T-helper 2 cell treated with Interferon-gamma antibody and Interleukin-4, amounts not matched to agents 5 μg/mL and 100 μg/mL, for 36 hours (primary cell): ENCODE results near the gene CDX1.

Experiments
- DNase-seq: peaks from one replicate; pipeline ENCODE4 v3.0.0; 2021; ENCODE audit warnings: low spot score
- H3K27ac Mint-ChIP-seq: one replicate; pipeline ENCODE4 v1.8.0; 2021; ENCODE audit warnings: mild to moderate bottlenecking, mixed read lengths
- H3K27me3 Mint-ChIP-seq: one replicate; pipeline ENCODE4 v1.8.0; 2021; ENCODE audit warnings: low read depth, mixed read lengths
- H3K36me3 Mint-ChIP-seq: one replicate; pipeline ENCODE4 v1.8.0; 2021; ENCODE audit warnings: low read depth, mixed read lengths
- H3K4me1 Mint-ChIP-seq: one replicate; pipeline ENCODE4 v1.8.0; 2021; ENCODE audit warnings: low read depth, mixed read lengths
- H3K4me3 Mint-ChIP-seq: one replicate; pipeline ENCODE4 v1.8.0; 2022; ENCODE audit warnings: mild to moderate bottlenecking, moderate library complexity, mixed read lengths
- H3K9me3 Mint-ChIP-seq: one replicate; pipeline ENCODE4 v1.8.0; 2021; ENCODE audit warnings: mixed read lengths

Gene CDX1

GRCh38 chr5:150172145-150172544, 5.6 kb downstream of the CDX1 start:
- H3K9me3 Mint-ChIP-seq: no peaks in the 10 kb centered on the region
- peaks cover 30% of the 10 kb centered on the region for H3K27me3 Mint-ChIP-seq
- no peaks in the 10 kb centered on the region for H3K4me1 Mint-ChIP-seq
- no peak for DNase-seq
- no peak overlapping the region for H3K4me3 Mint-ChIP-seq
- H3K27ac Mint-ChIP-seq: no peak overlapping the region
- H3K36me3 Mint-ChIP-seq: no peaks in the 10 kb centered on the region

- no peaks in the 10 kb centered on the region for H3K9me3 Mint-ChIP-seq
- H3K27ac Mint-ChIP-seq: no peak overlapping the region
- peaks cover 27% of the 10 kb centered on the region for H3K27me3 Mint-ChIP-seq
- DNase-seq: no peak
- no peak overlapping the region for H3K4me3 Mint-ChIP-seq
- no peaks in the 10 kb centered on the region for H3K4me1 Mint-ChIP-seq
- no peaks in the 10 kb centered on the region for H3K36me3 Mint-ChIP-seq
Observed at GRCh38 chr5:150172556-150172955, 6.0 kb downstream of the CDX1 start.

GRCh38 chr5:150173161-150173560, 6.6 kb downstream of the CDX1 start:
- Mint-ChIP-seq H3K27ac (no peak overlapping the region), H3K4me3 (no peak overlapping the region), H3K4me1 (no peaks in the 10 kb centered on the region), H3K27me3 (peaks cover 21% of the 10 kb centered on the region), H3K36me3 (no peaks in the 10 kb centered on the region), H3K9me3 (no peaks in the 10 kb centered on the region)
- no peak for DNase-seq

- no peak for DNase-seq
- Mint-ChIP-seq H3K4me1 (no peaks in the 10 kb centered on the region), H3K27me3 (peaks cover 12% of the 10 kb centered on the region), H3K27ac (no peak overlapping the region), H3K9me3 (no peaks in the 10 kb centered on the region), H3K4me3 (no peak overlapping the region), H3K36me3 (no peaks in the 10 kb centered on the region)
Observed at GRCh38 chr5:150174285-150174684, 7.7 kb downstream of the CDX1 start.

GRCh38 chr5:150175076-150175475, 8.5 kb downstream of the CDX1 start:
- no peak overlapping the region for H3K4me3 Mint-ChIP-seq
- no peak for DNase-seq

GRCh38 chr5:150175536-150175935, 9.0 kb downstream of the CDX1 start:
- Mint-ChIP-seq H3K4me3 (no peak overlapping the region), H3K9me3 (no peaks in the 10 kb centered on the region)

More at GRCh38 chr5:150175076-150175475, 8.5 kb downstream of the CDX1 start:
- Mint-ChIP-seq H3K27me3 (peaks cover 10% of the 10 kb centered on the region), H3K27ac (no peak overlapping the region), H3K36me3 (no peaks in the 10 kb centered on the region), H3K9me3 (no peaks in the 10 kb centered on the region), H3K4me1 (no peaks in the 10 kb centered on the region)

GRCh38 chr5:150176745-150177477, 10.3 kb downstream of the CDX1 start:
- Mint-ChIP-seq H3K27ac (no peak overlapping the region), H3K4me1 (no peaks in the 10 kb centered on the region), H3K9me3 (no peaks in the 10 kb centered on the region), H3K36me3 (no peaks in the 10 kb centered on the region), H3K4me3 (no peak overlapping the region), H3K27me3 (peaks cover 3% of the 10 kb centered on the region)
- DNase-seq: no peak

More at GRCh38 chr5:150175536-150175935, 9.0 kb downstream of the CDX1 start:
- Mint-ChIP-seq H3K27me3 (peaks cover 6% of the 10 kb centered on the region), H3K27ac (no peak overlapping the region), H3K4me1 (no peaks in the 10 kb centered on the region), H3K36me3 (no peaks in the 10 kb centered on the region)
- no peak for DNase-seq

- Mint-ChIP-seq H3K27ac (no peak overlapping the region), H3K9me3 (no peaks in the 10 kb centered on the region), H3K4me3 (no peak overlapping the region), H3K4me1 (no peaks in the 10 kb centered on the region), H3K36me3 (no peaks in the 10 kb centered on the region), H3K27me3 (peaks cover 4% of the 10 kb centered on the region)
- no peak for DNase-seq
Observed at GRCh38 chr5:150177721-150178120, 11.1 kb downstream of the CDX1 start.

GRCh38 chr5:150178262-150178661, 11.7 kb downstream of the CDX1 start:
- no peaks in the 10 kb centered on the region for H3K4me1 Mint-ChIP-seq
- peaks cover 4% of the 10 kb centered on the region for H3K27me3 Mint-ChIP-seq
- H3K4me3 Mint-ChIP-seq: no peak overlapping the region
- H3K36me3 Mint-ChIP-seq: no peaks in the 10 kb centered on the region
- no peaks in the 10 kb centered on the region for H3K9me3 Mint-ChIP-seq
- DNase-seq: no peak
- H3K27ac Mint-ChIP-seq: no peak overlapping the region

GRCh38 chr5:150179019-150179620, 12.5 kb downstream of the CDX1 start:
- Mint-ChIP-seq H3K4me3 (no peak overlapping the region), H3K27me3 (peaks cover 2% of the 10 kb centered on the region), H3K9me3 (no peaks in the 10 kb centered on the region), H3K27ac (no peak overlapping the region), H3K4me1 (no peaks in the 10 kb centered on the region), H3K36me3 (no peaks in the 10 kb centered on the region)
- DNase-seq: no peak

- H3K27ac Mint-ChIP-seq: no peak overlapping the region
- H3K9me3 Mint-ChIP-seq: no peaks in the 10 kb centered on the region
- no peak for DNase-seq
- peaks cover 2% of the 10 kb centered on the region for H3K27me3 Mint-ChIP-seq
- no peaks in the 10 kb centered on the region for H3K36me3 Mint-ChIP-seq
- no peaks in the 10 kb centered on the region for H3K4me1 Mint-ChIP-seq
- H3K4me3 Mint-ChIP-seq: no peak overlapping the region
Observed at GRCh38 chr5:150180241-150181026, 13.9 kb downstream of the CDX1 start.

GRCh38 chr5:150181027-150181426, 14.4 kb downstream of the CDX1 start:
- Mint-ChIP-seq H3K9me3 (no peaks in the 10 kb centered on the region), H3K4me1 (no peaks in the 10 kb centered on the region), H3K27ac (no peak overlapping the region), H3K27me3 (peaks cover 2% of the 10 kb centered on the region), H3K4me3 (no peak overlapping the region), H3K36me3 (no peaks in the 10 kb centered on the region)
- no peak for DNase-seq

GRCh38 chr5:150181766-150182545, 15.4 kb downstream of the CDX1 start:
- Mint-ChIP-seq H3K4me1 (no peaks in the 10 kb centered on the region), H3K27ac (no peak overlapping the region), H3K36me3 (no peaks in the 10 kb centered on the region), H3K4me3 (no peak overlapping the region), H3K9me3 (no peaks in the 10 kb centered on the region), H3K27me3 (peaks cover 7% of the 10 kb centered on the region)
- no peak for DNase-seq
